HG03064 (cell line): ENCODE data around the gene TM2D3.

Experiments
- ATAC-seq: cut with Tn5 transposase; IDR thresholded peaks from one replicate; pipeline ENCODE4 v1.9.1; 2021; ENCODE audit warnings: low read depth; ENCODE audit not compliant: unreplicated experiment

TM2D3 gene

GRCh38 chr15:101625980-101626379 lies 26.2 kb downstream of the TM2D3 start:
- no peak for ATAC-seq

- no peak for ATAC-seq
These were observed 27.0 kb downstream of the TM2D3 start for GRCh38 chr15:101625184-101625583.

GRCh38 chr15:101623367-101624304 lies 28.5 kb downstream of the TM2D3 start:
- ATAC-seq, result no peak

- no peak for ATAC-seq
These were observed 30.2 kb downstream of the TM2D3 start for GRCh38 chr15:101621961-101622360.

- ATAC-seq, result no peak
These were observed 31.5 kb downstream of the TM2D3 start for GRCh38 chr15:101620671-101621070.

- ATAC-seq, result no peak
These were observed 32.6 kb downstream of the TM2D3 start for GRCh38 chr15:101619615-101619865.

- no peak for ATAC-seq
These were observed 33.1 kb downstream of the TM2D3 start for GRCh38 chr15:101618851-101619614.

GRCh38 chr15:101618076-101618475 lies 34.1 kb downstream of the TM2D3 start:
- no peak for ATAC-seq

GRCh38 chr15:101617390-101617965 lies 34.7 kb downstream of the TM2D3 start:
- ATAC-seq, result no peak

GRCh38 chr15:101615986-101616848 lies 36.0 kb downstream of the TM2D3 start:
- no peak for ATAC-seq

- ATAC-seq, result no peak
These were observed 36.7 kb downstream of the TM2D3 start for GRCh38 chr15:101615414-101615985.

GRCh38 chr15:101614761-101615160 lies 37.4 kb downstream of the TM2D3 start:
- ATAC-seq, result no peak

GRCh38 chr15:101614001-101614585 lies 38.1 kb downstream of the TM2D3 start:
- ATAC-seq, result no peak

GRCh38 chr15:101613130-101614000 lies 38.8 kb downstream of the TM2D3 start:
- no peak for ATAC-seq

GRCh38 chr15:101612676-101613075 lies 39.5 kb downstream of the TM2D3 start:
- ATAC-seq, result no peak

- ATAC-seq, result no peak
These were observed 40.4 kb downstream of the TM2D3 start for GRCh38 chr15:101611580-101612299.

GRCh38 chr15:101611007-101611406 lies 41.2 kb downstream of the TM2D3 start:
- no peak for ATAC-seq

GRCh38 chr15:101610611-101611000 lies 41.6 kb downstream of the TM2D3 start:
- ATAC-seq, result no peak
